HG02885 (cell line): ENCODE measurements around the gene SERPINA6.
"Not testable (repeated sequence)": the region's sequence is repeated elsewhere in the genome, so short reads cannot be mapped to it uniquely, and the experiment has no call there.

Experiments used
- ATAC-seq: cut with Tn5 transposase; IDR thresholded peaks from one replicate; pipeline ENCODE4 v1.9.1; 2021; ENCODE audit warnings: mild to moderate bottlenecking; ENCODE audit not compliant: unreplicated experiment, poor library complexity

SERPINA6 gene

DNA sequence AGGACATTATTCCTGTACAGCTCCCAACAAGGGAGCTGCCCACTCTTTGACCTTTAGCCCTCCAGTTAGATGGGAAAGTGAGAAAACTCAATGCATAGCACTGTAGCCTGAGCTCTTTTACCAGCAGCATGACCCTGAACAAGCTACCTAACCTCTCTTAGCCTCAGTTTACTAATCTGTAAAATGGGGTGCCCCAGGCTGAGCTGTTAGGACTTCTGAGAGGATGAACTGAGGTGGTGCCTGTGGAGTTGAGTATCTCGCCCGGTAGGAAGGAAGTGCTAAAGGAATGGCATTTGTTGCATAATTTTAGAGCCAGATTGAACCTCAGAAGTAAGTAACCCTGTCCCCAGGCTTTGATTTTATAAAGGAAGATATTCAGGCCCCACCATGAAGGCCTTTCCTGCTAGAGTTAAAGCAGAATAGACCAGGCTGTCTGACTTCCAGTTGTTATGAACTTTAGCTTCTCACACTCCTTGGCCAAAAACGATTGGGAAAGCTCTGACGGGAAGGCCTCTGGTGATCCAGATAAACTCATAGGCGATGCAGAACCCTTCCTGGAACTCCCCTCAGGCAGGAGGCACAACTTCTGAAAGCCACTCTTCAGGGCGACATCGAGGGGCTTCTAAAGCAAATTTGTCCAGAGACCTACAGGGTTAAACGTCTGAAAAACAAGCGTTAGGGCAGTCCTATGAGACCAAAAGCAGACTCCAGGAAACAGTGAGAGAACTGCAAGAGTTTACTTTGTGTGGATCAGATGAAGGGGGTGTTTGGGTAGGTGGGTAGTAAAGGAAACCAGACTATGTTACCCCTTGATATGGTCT lies 27.6 kb downstream of the SERPINA6 start:
- no peak for ATAC-seq

- ATAC-seq, result no peak
These were observed 29.6 kb downstream of the SERPINA6 start for GRCh38 chr14:94293578-94293924.

- no peak for ATAC-seq
These were observed 30.1 kb downstream of the SERPINA6 start, which contains the start of gene SERPINA10 for GRCh38 chr14:94292872-94293577. TSS of gene SERPINA10 (minus strand) at chr14:94293268. CDS start at chr14:94290593, 2,675 bp downstream.

- ATAC-seq, result no peak
These were observed 30.6 kb downstream of the SERPINA6 start for GRCh38 chr14:94292526-94292871.

DNA sequence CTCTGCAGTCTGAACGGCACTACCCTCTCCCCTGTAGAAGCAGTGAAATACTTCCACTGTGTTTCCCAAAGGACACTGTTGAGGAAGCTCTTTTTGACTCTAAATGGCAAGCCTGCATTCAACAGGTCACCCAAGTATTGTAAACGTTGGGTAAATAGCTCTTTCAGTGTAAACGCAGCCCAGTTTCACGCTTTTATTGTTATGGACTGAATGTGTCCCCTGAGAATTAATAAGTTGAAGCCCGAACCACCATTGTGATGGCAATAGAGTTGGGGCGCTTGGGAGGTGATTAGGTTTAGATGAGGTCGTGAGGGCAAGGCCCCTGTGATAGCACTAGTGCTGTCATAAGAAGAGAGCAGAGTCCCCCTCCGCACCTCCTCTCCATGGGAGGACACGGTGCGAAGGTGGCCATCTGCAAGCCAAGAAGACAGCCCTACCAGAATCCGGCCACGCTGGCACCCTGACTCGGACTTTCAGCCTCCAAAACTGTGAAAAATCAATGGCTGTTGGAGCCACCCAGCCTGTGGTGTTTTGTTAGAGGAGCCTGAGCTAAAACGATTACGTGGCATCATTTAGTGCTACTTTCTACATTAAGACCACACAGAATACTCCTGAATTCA lies 31.1 kb downstream of the SERPINA6 start:
- no peak for ATAC-seq

- no peak for ATAC-seq
These were observed 31.8 kb downstream of the SERPINA6 start for GRCh38 chr14:94291159-94291905.

DNA sequence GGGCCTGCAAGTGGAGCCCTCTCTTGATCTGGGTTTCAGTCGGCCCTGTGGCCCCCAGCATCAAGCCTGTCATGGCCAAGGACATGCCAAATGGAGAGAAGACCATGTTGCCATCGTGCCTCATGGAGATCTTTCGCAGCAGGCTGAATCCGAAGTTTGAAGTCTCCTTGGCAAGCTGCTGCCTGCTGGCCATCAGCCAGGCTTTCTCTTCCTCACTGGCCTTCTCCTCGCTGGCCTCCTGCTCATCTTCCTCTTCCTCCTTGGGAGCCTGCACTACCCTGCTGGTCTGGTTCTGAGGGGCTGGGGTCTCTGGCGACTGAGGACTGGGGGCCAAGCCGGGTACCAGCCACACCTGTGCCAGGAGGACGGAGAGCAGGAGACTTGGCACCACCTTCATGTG lies 32.9 kb downstream of the SERPINA6 start:
- no peak for ATAC-seq

DNA sequence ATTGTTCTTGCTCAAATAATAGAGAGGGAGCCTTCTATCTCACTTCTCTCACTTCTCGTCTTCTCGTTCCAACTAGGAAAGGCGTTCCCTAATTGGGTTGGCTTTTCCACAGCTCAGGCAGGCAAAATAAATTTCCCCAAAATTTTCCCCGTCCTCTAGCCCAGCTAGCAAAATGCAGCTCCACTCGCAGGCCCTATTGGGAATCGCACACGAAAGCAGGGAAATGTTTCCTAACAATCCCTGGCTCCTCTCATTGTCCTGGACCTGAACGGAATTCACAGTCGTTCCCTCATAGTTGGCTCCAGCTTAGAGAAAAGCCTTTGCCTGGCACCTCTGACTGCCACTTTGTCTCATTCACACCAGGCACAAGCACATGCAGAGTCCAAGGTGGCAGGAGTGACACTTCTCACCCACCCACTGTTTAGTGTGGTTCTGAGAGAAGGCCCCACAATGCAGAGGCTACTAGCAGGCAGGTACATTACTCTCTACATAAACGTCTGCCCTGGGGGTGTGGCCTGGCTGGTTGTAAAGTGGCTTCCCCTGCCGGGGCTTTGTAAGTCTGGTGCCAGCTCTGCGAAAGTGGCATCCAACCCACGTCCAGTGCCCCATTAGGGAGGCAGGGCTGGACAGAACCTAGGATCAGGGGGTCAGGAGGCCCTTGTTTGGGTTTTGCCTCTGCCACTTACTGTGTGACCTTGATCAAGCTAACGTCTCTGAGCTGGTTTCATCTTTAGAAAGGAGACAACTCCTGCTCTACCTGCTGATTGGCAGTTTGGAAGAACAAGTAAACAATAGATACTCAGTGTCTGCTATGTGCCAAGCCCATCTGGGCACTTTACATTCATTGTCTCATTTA lies 34.3 kb downstream of the SERPINA6 start:
- ATAC-seq, result no peak

GRCh38 chr14:94285158-94285557 lies 38.0 kb downstream of the SERPINA6 start:
- ATAC-seq, result no peak

- no peak for ATAC-seq
These were observed 38.9 kb downstream of the SERPINA6 start for GRCh38 chr14:94284221-94284620.

GRCh38 chr14:94282991-94283723 lies 40.0 kb downstream of the SERPINA6 start:
- no peak for ATAC-seq

- no peak for ATAC-seq
These were observed 44.4 kb downstream of the SERPINA6 start for GRCh38 chr14:94278731-94279130.

DNA sequence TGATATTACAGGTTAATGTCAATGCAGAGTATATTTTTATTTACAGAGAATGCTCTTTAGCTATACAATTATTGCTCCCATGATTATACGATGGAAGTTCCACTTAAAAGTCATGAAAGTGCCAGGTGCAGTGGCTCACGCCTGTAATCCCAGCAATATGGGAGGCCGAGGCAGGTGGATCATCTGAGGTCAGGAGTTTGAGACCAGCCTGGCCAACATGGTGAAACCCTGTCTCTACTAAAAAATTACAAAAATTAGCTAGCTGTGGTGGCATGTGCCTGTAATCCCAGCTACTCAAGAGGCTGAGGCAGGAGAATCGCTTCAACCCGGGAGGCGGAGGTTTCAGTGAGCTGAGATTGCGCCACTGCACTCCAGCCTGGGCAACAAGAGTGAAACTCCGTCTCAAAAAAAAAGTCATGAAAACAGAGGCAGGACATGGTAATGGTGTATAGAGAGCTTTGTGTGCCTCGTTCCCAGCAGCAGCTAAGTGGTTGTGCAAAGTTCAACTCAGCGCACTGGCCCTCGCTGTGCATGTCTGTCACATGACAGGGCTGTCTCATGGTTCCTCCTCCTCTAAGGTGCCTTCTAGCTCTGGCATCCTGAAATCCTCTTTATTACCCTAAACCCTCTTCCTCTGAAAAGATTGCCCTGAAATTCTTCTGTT lies 46.1 kb downstream of the SERPINA6 start:
- ATAC-seq, result not testable (repeated sequence)

- no peak for ATAC-seq
These were observed 54.0 kb downstream of the SERPINA6 start for GRCh38 chr14:94269156-94269555.

- ATAC-seq, result not testable (repeated sequence)
These were observed 54.6 kb downstream of the SERPINA6 start for GRCh38 chr14:94268582-94268981.

GRCh38 chr14:94267352-94267751 lies 55.8 kb downstream of the SERPINA6 start:
- no peak for ATAC-seq

- ATAC-seq, result not testable (repeated sequence)
These were observed 58.9 kb downstream of the SERPINA6 start for GRCh38 chr14:94264195-94264594.
